CD1c-positive myeloid dendritic cell (primary cell): ENCODE results near the gene ZNF778.

Source experiments
- DNase-seq: peaks from one replicate; pipeline ENCODE4 v3.0.0-alpha.2; 2016; ENCODE audit errors: extremely low spot score

ZNF778 gene

GRCh38 chr16:89275837-89276720 is 58.6 kb downstream of the ZNF778 start:
- DNase-seq: no peak

DNA sequence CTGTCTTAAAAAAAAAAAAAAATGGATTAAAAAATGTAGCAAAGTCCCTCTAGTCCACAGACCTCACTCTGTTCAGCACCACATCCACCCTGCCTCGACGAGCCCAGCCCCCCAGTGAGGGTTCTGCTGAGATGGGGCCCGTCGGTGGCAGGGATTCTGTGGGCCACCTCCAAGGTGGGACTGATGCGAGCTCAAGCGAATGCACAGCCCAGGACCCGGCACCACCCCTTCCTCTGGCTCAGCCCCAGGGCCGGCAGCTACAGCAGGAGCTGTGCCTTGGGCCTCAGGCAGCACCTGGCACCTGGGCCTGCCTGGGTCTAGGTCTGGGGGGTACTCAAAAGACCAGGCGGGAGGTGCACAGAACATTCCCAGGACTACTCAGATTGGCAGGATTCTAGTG is 59.5 kb downstream of the ZNF778 start:
- no peak for DNase-seq

DNA sequence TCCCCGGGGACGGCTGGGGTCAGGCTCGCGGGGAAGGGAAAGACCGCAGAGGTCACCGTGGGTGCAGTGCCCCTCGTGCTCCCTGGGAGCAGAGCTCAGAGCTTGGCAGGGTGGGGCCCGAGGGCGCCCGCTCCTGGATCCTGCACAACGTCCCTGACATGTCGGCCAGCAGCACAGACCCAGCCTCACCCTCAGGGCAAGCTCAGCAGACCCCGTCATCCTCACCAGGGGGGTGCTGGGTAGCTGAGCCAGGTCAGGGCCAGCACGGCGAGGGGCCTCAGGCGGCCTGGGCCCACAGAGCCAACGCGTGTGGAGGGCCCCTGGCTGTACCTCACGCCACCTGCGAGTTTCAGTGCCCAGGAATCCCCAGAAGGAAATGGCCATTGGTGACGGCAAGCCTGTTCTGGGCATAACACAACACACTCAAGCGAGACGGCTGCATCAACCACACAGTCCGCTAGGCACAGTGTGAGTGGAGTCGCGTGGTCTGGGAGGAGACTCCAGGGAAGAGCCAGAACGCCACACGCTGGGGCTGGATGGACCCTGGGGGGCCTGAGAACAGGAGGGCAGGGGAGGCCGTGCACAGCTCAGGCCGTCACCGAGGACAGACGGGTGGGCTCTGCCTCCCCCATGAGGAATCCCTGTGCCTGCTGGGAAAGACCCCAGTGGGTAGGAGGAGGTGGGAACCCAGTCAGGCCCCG is 60.3 kb downstream of the ZNF778 start:
- DNase-seq: no peak

- no peak for DNase-seq
These were observed 61.1 kb downstream of the ZNF778 start for GRCh38 chr16:89278441-89279240.

GRCh38 chr16:89279666-89280481 is 62.4 kb downstream of the ZNF778 start:
- DNase-seq: no peak

DNA sequence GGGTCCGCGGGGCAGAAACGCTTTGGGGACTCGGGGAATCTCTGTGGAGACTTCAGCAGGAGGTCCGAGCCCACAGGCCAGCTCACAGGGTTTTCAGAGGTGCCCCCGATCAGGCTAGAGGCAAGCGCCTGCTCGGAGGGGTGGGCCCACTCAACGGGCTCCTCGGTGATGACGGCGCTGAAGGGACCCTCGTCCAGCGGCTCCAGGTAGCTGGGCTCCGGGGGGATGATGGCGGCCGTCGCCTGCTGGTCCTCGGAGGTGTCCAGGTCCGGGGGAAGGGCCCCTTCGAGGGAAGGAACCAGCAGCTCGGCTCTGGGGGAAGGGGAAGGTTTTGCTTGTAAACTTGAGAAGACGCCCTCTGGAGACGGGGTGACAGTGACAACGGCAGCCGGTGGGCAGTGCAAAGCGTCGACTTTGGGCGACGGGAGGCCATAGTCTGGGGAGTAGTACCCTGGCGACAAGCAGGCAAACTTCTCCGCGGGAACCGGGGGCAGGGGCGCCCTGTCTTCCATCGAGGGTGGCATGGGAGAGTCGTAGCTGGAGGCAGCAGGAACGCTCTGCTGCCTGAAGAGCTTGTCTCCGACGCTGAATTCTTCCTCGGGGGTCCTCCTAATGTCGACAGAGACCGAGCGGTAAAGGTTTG is 63.2 kb downstream of the ZNF778 start:
- DNase-seq: no peak

DNA sequence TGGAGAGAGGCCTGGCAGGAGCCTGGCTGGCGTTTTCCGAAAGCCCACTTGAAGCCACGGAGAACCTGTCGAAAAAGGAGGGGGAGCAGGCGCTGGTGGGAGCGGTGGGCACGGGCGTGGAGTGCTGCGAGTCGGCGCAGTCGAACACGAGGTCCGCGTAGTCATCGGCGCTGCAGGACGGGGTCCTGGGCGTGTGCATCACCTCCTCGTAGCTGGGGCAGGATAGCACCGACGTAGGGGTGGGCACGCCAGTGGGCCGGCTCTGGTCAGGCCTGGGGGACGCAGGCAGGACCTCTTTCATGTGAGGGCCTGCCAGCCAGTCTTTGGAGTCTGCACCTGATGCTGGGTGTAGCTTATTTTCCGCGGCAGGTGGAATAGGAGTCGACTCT is 63.7 kb downstream of the ZNF778 start:
- no peak for DNase-seq

DNA sequence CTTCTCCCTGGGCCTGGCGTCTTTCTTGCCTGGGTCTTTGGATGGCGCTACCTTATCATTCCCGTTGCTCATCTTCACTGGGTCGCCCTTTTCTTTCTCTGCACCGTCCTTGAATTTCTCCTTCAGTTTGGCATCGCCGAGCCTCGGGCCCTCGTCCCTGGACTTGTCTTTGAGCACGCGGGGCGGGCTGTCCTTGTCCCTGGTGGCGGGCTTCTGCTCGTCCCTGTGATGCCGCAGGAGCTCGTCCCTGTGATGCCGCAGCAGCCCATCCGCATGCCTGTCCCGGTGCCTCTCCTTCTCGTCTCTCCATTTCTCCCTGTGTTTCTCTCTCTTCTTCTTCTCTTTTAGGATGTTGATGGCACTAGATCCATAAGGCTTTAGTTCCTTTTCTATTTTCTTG is 64.3 kb downstream of the ZNF778 start:
- no peak for DNase-seq

GRCh38 chr16:89282523-89282922 is 65.0 kb downstream of the ZNF778 start:
- DNase-seq: no peak

DNA sequence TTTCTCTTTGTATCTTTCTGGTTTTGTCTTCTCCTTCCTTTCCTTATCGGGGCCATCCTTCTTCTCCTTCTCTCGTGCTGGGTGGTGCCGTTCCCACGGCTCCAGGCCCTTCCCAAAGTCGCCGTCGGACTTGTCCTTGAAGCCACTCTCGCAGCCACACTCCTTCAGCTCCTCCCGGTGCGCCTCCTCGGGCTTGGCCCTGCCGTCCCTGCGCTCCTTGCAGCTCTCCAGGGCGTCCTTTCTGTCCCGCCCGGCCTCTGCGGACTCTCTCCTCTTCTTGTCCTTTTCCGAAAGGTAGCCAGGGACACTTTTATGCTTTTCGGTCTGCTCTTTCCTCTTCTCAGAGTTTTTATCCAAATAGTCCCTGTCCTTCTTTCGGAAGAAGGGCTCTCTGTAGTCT is 65.9 kb downstream of the ZNF778 start:
- DNase-seq: no peak

DNA sequence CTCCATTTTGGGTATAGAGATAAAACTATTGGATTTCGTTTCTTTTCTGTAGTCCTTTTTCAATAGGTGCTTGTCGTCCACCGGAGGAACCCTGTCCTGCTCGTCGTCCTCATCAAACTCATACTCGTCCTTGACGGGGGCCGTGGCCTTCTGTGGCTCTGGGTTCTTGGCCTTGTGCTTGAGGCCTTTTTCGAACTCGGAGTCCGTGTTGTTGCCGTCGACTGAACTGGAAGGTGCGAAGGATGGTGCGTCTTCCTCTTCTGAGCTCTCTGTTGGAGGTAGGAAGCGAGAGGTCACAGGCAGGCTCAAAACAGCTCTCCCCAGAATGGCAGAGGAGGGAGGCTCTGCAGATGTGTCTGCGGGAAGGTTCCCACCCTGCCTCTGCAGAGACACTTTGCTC is 67.9 kb downstream of the ZNF778 start:
- DNase-seq: no peak

- no peak for DNase-seq
These were observed 68.6 kb downstream of the ZNF778 start for GRCh38 chr16:89286096-89286495.
